Measurements from ENCODE around the gene YY1AP1. TPM values are rescaled to one million over a fixed set of nuclear protein-coding genes. Genes with fewer than 3 reads are reported as not detected.
"Not testable (repeated sequence)": the region's sequence is repeated elsewhere in the genome, so short reads cannot be mapped to it uniquely, and the experiment has no call there.

Gene YY1AP1
- polyA plus RNA-seq, 1 donor, result 56.5 TPM

- DNase-seq, result no peak
Measured at GRCh38 chr1:155645648-155646047, 42.9 kb downstream of the YY1AP1 start.

DNA sequence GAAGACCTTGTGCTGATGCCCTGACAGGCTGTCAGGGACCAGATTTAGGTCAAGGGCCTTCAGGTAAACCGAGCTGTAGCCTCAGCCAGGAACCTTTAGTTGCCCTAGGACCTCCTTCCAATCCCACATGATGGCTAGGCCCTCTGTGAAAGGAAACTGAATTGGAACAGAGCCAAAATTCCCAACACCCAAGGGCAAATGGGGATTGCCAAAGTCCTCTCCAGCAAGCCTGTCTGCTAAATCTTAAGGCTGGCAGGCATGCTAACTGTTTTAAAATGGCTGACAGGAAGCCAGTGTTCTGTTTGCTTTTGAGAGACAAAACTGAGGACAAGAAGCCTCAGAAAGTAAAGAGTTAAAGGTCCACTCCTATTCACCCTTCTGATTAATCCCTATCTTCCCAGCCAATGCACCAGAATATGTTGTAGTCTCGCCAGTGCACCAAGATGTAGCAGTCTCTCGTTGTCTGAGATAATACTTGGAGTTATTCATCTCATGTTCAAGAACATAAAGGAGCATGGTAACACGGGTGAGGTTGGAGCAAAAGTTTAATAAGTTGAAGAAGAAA is 43.5 kb downstream of the YY1AP1 start:
- no peak for DNase-seq

- no peak for DNase-seq
Measured at GRCh38 chr1:155643230-155643629, 45.3 kb downstream of the YY1AP1 start.

- not testable (repeated sequence) for DNase-seq
Measured at GRCh38 chr1:155642559-155643180, 45.9 kb downstream of the YY1AP1 start.

GRCh38 chr1:155640367-155640766 is 48.2 kb downstream of the YY1AP1 start:
- DNase-seq, result no peak

- no peak for DNase-seq
Measured at GRCh38 chr1:155636397-155637153, 52.0 kb downstream of the YY1AP1 start.

DNA sequence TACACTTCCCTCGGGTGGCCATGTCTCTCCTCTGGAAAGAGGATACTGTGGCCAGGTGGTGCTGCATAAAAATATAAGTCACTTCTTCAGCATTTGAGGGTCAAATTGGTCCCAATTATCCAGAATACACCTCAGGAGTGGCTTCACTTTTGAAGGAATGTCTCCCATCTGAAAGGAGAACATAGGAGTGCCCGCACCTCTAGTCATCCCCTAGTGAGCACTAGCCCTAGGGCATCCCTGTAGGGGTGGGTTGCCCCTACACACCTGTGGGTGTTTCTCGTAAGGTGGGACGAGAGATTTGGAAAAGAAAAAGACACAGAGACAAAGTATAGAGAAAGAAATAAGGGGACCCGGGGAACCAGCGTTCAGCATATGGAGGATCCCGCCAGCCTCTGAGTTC is 62.1 kb downstream of the YY1AP1 start:
- not testable (repeated sequence) for DNase-seq

DNA sequence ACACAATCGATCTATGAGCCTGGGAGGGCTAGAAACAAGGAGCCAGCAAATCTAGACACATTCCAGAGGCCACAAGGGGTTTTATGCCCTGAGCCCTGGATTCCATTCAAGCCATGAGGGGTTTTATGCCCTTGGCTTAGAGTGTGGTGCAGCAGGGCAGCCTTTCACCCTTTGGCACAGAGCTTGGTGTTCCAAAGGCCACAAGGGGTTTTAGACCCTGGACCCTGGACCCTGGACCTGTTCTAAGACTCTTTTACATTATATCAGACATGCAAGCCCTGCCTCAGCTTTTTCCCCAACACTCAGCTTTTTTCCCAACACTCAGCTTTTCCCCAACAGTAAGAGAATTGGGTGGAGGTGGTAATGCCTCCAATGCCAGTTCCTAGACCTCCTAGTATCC is 65.2 kb downstream of the YY1AP1 start:
- no peak for DNase-seq

DNA sequence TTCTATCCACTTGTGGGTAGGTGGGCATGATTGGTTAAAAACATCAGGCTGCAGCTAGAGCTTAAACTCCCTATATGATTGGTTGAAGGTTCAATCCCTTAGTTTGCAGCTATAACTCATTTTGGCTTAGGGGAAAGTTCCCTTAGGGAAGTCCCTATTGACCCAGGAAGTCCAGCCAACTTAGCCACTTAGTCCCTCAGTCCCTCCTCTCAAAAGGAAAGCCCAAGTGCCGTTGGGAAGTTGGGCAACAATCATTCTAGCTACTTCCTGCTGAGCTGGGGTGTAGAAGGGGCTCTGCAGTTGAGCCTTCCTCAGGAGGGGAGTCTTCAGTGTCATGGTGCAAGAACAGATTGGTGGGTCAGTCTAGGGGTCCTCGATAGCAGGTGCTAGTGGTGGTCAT is 66.4 kb downstream of the YY1AP1 start:
- DNase-seq, result no peak

DNA sequence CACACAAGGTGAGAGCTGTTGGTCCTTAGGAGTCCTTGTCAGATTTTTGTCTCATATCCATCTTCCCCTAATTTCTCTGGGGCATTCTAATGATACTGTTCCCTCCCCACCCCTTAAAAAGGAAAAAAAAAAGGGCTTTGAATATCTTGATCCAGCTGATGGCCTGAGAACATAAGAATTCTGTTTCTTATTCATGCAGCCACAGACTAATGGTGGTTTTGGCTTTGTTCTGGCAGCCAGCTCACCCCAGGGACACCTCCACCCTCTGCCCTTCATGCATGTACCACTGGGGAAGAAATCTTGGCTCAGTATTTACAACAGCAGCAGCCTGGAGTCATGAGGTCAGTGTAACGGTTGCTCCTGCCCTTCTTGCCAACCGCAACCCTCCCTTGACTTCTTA is 75.3 kb downstream of the YY1AP1 start:
- DNase-seq, result not testable (repeated sequence)

DNA sequence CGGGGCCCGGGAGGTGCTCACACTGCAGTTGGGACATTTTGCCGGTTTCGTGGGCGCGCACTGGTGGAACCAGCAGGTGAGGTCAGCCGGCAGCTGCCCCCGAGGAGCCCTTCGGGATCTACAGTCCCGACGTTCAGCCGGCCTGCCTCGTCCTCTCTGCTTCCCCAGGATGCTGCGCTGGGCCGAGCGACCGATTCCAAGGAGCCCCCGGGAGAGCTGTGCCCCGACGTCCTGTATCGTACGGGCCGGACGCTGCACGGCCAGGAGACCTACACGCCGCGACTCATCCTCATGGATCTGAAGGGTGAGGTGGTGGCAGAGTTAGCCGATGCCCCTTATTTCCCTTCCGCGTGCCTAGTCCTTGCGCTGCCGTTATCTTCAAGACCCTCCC is 78.3 kb downstream of the YY1AP1 start:
- DNase-seq, result not testable (repeated sequence)

DNA sequence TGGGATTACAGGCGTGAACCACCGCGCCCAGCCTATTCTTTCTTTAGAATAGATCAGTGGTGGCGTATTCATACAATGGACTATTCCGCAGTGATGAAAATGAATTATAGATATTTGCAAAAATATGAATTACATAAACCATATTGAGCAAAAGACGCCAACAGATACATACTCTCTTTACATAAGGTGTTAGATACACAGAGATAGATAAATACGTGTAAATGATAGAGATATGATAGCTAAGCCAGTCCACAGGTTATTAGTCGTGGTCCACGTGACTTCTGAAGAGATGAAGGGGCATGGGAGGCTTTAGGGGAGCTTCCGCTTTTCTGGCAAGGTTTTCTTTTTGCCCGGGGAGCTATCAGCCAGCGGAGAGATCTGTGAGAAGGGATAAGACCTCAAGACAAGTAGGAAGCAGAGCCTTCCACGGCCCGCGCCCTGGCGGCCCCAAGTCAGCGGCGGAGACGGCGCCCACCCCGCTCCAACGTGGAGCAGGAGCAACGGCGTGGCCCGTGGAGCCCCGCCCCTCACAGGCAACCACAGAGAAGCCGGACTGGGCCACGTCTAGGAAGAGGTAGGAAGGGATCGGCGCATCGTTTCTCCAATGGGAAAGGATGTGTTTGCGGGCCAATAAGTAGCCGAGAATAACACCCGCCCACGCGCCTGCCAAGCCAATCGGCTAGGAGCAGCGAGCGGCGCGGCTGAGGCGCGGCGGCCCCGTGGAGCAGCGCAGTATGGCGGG is 78.9 kb downstream of the YY1AP1 start, which contains the start of gene MSTO1:
Gene MSTO1, plus strand, starts transcription at position 704 of the 742 bp plus-strand sequence. Its CDS starts 31 bp downstream, at position 735.
- peak; percentile 94 for DNase-seq

Other genes starting within 250 kb of the YY1AP1 start
- gene ASH1L, start 126.0 kb downstream of the YY1AP1 start, polyA plus RNA-seq (ENCODE audit: insufficient read length), result 27.4 TPM
- gene MSTO1, start 78.6 kb downstream of the YY1AP1 start, polyA plus RNA-seq (ENCODE audit: insufficient read length), result 34.6 TPM
- gene DAP3, start 317 bp upstream of the YY1AP1 start, polyA plus RNA-seq (ENCODE audit: insufficient read length), result 136 TPM
- gene GON4L, start 168.4 kb upstream of the YY1AP1 start, polyA plus RNA-seq (ENCODE audit: insufficient read length), result 35.8 TPM
- 12.9 TPM for gene SYT11, start 170.8 kb upstream of the YY1AP1 start, polyA plus RNA-seq (ENCODE audit: insufficient read length)
- 23.4 TPM for gene RIT1, start 222.6 kb upstream of the YY1AP1 start, polyA plus RNA-seq (ENCODE audit: insufficient read length)
- 36.6 TPM for gene KHDC4, start 245.6 kb upstream of the YY1AP1 start, polyA plus RNA-seq (ENCODE audit: insufficient read length)

Data from hindlimb muscle (tissue), 1 donor.